Adipose tissue (tissue), 3 donors: ENCODE results near the gene BTBD6. TPM values are rescaled to one million over a fixed set of nuclear protein-coding genes. Genes with fewer than 3 reads are reported as not detected.

Experiments
- polyA plus RNA-seq, 3 donors: library from polyadenylated mRNA; stranded (reverse); fragments of 200-250 nt; gene quantifications; one replicate each; pipeline ENCODE4 v1.2.3, GENCODE V29; 2013
- donor health status: healthy with polysubstance abuse.
- donor health status: Bipolar disorder and iron deficiency.
- donor health status: healthy.

The BTBD6 gene
- polyA plus RNA-seq, 3 donors, result 13.5 to 116 (median 65.1) TPM

Other genes starting within 250 kb of the BTBD6 start
- gene CDCA4, start 227.4 kb upstream of the BTBD6 start, polyA plus RNA-seq, result 1 to 10 TPM; 2.5 to 4.0 (median 3.5) TPM
- 1 to 10 TPM in 2 of 3 donors, under 1 TPM in 1; 0.37 to 2.7 (median 2.4) TPM for gene GPR132, start 183.1 kb upstream of the BTBD6 start, polyA plus RNA-seq
- gene JAG2, start 79.8 kb upstream of the BTBD6 start, polyA plus RNA-seq, result 10 to 100 TPM in 2 of 3 donors, 1 to 10 TPM in 1; 8.8 to 33.1 (median 19.0) TPM
- 10 to 100 TPM; 23.7 to 29.2 (median 26.2) TPM for gene NUDT14, start 67.2 kb upstream of the BTBD6 start, polyA plus RNA-seq
- gene BRF1, start 52.5 kb downstream of the BTBD6 start, polyA plus RNA-seq, result 10 to 100 TPM; 16.8 to 20.4 (median 17.8) TPM
- gene PACS2, start 66.2 kb downstream of the BTBD6 start, polyA plus RNA-seq, result 10 to 100 TPM; 40.6 to 82.1 (median 56.0) TPM
- under 1 TPM in 2 of 3 donors, not detected in 1; 0.13 to 0.18 TPM for gene TEX22, start 150.0 kb downstream of the BTBD6 start, polyA plus RNA-seq
- gene MTA1, start 171.3 kb downstream of the BTBD6 start, polyA plus RNA-seq, result 10 to 100 TPM; 44.7 to 61.1 (median 53.4) TPM
- 100 to 1,000 TPM in 2 of 3 donors, 10 to 100 TPM in 1; 47.0 to 294 (median 210) TPM for gene CRIP2, start 226.3 kb downstream of the BTBD6 start, polyA plus RNA-seq
- gene CRIP1, start 238.4 kb downstream of the BTBD6 start, polyA plus RNA-seq, result 100 to 1,000 TPM in 2 of 3 donors, 10 to 100 TPM in 1; 16.9 to 258 (median 122) TPM
- gene TEDC1, start 242.7 kb downstream of the BTBD6 start, polyA plus RNA-seq, result 1 to 10 TPM; 4.6 to 8.1 (median 6.6) TPM